ENCODE measurements around the gene CDS2.
"Not testable (repeated sequence)": the region's sequence is repeated elsewhere in the genome, so short reads cannot be mapped to it uniquely, and the experiment has no call there.

CDS2 gene

DNA sequence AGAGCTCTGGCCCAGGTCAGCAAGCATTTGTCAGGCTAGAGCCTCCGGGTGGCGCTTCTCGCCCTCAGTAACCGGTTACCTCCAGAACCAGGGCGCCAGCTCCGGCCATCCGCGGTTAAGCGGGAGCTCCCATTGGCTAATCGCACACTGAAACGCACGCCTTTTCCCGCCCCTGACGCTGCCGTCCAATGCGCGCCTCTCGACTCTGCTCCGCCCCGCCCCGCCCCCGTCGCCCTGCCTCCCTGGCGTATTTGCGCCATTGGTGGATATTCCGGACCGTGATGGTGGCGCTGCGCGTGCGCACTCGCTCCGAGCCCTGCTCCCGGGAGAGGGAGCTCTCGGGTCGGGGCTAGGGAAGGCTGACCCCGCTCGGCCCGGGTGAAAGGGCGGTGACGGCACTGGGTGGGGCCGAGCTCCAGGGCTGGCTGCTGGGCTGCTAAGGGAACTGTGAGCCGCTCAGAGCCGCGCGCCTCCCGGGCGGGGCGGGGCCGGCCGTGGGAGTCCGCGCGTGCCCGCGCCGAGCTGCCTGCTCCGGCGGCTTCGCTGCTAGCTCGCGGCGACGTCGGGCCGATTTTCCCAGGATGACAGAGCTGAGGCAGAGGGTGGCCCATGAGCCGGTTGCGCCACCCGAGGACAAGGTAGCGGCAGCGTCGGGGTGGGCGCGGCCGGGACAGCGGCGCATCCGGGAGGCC is at the start of gene CDS2:
CDS2 (plus strand) TSS at position 497 of the 692 bp plus-strand sequence; CDS start at position 582, 85 bp downstream.
- peak; percentile 100 for DNase-seq

- DNase-seq, result no peak
Measured at GRCh38 chr20:5077761-5078387, 48.9 kb upstream of the CDS2 start.

- DNase-seq, result peak; percentile 65
Measured at GRCh38 chr20:5078399-5078958, 48.3 kb upstream of the CDS2 start.

- no peak for DNase-seq
Measured at GRCh38 chr20:5080384-5080877, 46.4 kb upstream of the CDS2 start.

- no peak for DNase-seq
Measured at GRCh38 chr20:5085380-5085779, 41.4 kb upstream of the CDS2 start.

DNA sequence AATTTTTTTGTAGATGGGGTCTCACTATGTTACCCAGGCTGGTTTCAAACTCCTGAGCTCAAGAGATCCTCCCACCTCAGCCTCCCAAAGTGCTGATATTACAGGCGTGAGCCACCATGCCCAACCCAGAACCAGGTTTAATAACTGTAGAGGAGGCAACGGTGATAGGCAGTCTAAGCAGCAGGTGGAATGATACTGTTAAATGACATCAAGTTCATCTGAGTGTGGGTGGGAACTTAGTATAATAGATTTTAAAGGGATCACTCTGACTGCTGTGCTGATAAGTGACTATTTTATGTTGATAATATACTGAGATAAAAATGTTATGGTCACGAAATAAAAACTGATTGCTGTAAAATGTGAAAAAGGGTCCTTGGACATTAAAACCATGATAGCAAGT is 38.1 kb upstream of the CDS2 start:
- no peak for DNase-seq

GRCh38 chr20:5090191-5090590 is 36.6 kb upstream of the CDS2 start:
- DNase-seq, result no peak

- DNase-seq, result no peak
Measured at GRCh38 chr20:5091902-5092301, 34.9 kb upstream of the CDS2 start.

DNA sequence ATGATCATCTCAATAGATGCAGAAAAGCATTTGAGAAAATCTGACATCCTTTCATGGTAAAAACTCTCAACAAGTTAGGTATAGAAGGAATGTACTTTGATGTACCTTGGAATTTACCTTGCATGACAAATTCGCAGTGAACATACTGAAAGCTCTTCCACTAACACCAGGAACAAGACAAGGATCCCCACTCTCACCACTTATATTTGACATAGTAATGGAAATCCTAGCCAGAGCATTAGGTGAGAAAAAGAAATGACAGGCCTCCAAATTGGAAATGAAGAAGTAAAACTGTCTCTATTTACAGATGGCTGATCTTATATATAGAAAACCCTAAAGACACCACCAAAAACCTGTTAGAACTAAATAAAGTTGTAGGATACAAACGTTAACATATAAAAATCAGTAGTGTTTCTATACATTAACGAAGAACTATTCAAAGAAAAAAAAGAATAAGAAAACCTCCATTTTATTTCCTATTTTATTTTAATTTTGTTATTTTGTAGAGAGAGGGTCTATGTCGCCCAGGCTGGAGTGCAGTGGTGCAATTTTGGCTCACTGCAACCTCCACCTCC is 34.0 kb upstream of the CDS2 start:
- DNase-seq, result no peak

- DNase-seq, result no peak
Measured at GRCh38 chr20:5095454-5095853, 31.4 kb upstream of the CDS2 start.

GRCh38 chr20:5095931-5096330 is 30.9 kb upstream of the CDS2 start:
- DNase-seq, result no peak

DNA sequence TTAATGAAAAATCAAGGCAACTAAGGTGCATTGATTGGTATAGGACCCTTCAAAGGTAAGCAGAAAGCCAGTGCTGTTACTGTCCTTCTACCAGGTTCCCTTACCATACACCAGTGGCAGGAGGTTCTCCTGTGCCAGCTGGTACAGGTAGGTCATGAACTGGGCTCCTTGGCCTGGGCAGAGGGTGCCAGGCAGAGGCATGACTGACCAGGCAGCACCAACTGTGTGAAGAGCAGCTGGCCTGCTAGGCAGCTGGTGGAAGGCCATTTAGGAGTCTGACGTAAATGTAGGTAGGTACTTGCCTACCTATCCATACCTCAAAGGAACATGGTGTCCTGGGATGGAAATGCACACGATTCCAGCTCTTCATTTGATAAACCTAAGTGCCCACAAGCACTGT is 30.3 kb upstream of the CDS2 start:
- DNase-seq, result no peak

- DNase-seq, result not testable (repeated sequence)
Measured at GRCh38 chr20:5099009-5099408, 27.8 kb upstream of the CDS2 start.

GRCh38 chr20:5099909-5100308 is 26.9 kb upstream of the CDS2 start:
- not testable (repeated sequence) for DNase-seq

DNA sequence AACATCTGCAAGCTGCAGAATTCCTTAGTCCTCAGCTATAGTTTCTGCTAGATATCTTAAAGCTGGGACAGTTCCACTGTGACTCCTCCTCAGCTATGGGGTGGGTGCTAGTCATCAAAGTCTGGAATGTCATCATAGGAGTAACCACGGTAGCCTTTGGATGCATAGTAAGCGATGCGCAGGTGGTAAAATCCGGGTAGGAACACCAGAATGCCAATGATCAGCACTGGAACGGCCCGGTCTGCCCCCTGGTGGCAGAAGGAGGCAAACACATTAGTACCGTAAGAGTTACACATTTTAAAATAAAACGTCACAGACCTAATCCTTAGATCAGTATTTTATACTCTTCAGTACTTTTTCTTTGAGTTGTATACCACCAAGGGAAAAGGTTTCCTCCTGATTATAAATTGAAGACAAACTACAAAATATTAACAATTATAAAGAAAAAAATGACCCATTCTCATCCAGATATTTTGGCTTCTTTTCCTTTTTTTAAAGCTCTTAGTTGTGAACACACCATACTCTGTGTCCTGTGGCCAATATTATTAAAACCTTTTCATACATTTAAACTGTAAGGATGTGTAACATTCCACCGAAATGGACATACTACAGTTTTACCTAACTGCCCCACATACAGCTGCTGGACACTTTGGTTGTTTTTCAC is 26.0 kb upstream of the CDS2 start:
- DNase-seq, result peak; percentile 82

DNA sequence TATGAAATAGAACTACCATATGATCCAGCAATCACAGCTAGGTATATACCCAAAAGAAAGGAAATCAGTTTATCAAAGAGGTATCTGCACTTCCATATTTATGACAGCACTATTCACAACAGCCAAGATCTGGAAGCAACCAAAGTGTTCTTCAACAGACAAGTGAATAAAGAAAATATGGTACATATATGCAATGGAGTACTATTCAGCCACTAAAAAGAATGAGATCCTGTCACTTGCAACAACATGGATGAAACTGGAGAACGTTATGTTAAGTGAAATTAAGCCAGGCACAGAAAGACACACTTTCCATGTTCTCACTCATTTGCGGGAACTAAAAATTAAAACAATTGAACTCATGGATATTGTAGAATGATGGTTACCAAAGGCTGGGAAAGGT is 22.3 kb upstream of the CDS2 start:
- DNase-seq, result no peak

DNA sequence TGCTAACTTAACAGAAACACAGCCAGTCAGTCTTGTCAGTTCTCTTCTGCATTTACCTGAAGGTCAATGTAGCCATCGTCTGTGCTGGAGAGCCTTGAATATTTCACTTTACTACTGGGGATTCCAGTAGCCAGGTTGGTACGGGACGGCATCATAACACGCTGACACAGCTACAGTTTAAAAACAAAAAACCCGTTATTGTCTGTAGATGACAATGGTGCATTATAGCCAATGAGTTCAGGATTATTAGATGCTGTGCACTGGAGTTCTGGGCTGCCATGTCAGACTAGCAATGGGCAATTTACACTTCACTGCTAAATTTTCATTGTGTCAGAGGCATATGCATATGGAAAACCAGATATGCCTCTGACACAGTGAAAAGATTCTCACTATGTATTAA is 17.5 kb upstream of the CDS2 start:
- DNase-seq, result no peak

GRCh38 chr20:5113615-5113986 is 13.2 kb upstream of the CDS2 start:
- DNase-seq, result no peak

DNA sequence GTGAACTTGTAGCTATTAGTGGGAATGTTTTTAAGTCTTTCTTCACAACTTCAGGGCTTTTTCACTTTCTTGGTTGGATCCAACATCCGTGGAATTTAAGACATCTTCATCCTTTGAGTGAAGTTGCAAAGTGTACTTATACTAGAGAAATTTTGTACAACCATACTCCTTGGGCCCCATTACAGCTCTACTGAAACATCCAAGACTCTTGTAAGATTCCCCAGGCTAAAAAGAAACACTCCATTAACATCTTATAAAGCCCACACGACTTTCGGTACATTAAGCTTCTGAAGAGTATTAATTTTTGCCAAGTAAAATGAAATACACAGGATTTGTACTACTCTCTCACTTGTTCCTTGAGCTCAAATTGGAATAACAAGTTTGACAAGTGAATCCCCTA is 12.4 kb upstream of the CDS2 start:
- DNase-seq, result no peak

- DNase-seq, result no peak
Measured at GRCh38 chr20:5116875-5117274, 9.9 kb upstream of the CDS2 start.

DNA sequence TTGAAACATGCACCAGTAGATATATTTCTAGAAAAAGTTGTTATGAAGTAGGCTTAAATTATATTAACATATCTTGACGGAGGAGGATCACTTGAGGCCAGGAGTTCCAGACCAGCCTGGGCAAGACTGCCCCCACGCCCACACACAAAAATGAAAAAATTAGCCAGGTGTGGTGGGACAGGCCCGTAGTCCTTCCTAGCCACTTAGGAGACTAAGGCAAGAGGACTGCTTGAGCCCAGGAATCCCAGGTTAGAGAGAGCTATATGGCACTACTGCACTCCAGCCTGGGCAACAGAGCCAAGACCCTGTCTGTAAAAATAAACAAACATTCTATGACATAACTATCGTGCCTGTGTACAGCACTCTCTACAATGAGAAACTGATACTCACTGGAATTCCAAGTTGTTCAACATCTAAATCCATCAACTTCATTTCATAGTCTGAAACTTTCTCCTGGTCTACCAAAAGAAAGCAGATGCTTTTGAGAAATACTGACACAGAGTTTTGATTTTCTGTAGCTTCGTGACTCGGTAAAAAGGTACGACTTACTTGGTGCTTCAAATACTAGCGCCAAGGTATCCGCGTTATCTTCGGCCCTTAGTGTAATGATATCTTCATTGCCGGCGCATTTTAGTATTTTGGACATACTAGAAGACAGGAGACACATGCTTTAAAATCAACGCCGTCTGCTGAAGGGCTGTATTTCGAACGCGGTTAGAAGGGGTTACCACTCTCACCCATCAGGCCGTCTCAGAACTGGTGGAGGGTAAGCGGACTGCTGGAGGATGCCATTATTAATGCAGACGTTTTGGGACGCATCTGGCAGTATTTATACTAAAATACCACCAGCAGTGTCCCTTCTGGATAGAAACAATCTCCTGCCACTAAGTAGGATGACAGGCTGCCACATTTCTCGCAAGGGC is 8.3 kb upstream of the CDS2 start:
- no peak for DNase-seq

GRCh38 chr20:5119143-5119434 is 7.7 kb upstream of the CDS2 start:
- DNase-seq, result no peak
